ENCODE results near the gene ADAM8. TPM values are rescaled to one million over a fixed set of nuclear protein-coding genes. Genes with fewer than 3 reads are reported as not detected.

The ADAM8 gene
- total and polyA plus RNA-seq, 9 donors = 0.48 to 5.9 (median 3.4) TPM

DNA sequence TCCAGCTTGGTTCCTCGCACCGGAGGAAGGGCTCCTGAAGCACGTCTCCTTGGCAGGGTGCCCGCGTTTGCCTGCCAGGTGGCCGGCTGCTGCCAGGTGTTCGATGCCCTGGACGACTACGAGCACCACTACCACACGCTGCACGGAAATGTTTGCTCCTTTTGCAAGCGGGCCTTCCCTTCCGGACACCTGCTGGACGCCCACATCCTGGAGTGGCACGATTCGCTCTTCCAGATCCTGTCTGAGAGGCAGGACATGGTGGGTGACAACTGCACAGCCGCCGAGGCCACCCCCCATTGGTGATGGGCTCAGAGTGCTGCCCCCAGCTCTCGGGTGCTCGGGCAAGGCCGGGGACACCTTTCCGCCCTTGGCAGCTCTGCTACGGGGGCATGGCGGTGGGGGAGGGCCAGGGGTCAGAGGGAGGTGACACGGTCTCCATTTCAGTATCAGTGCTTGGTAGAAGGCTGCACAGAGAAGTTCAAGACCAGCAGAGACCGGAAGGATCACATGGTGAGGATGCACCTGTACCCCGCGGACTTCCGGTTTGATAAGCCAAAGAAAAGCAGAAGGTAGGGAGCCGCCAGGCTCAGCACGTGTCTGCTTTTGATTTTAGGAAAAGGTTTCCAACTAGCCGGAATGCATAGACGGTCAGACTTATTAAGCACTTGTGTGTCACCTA is 33.2 kb upstream of the ADAM8 start:
- TF ChIP-seq EP300 (IDR thresholded peaks at IDR 0.05) = no peak
- no peak for TF ChIP-seq CTCF (IDR thresholded peaks at IDR 0.05)
- TF ChIP-seq POLR2A (IDR thresholded peaks at IDR 0.05) = no peak
- Histone ChIP-seq H3K4me3 (no peak overlapping the region), H3K27me3 (no peaks in the 10 kb centered on the region), H3K27ac (peak overlapping the region in 1 of 2 donors; percentile 99), H3K4me1 (ENCODE audit: insufficient read depth) (peaks cover 14% of the 10 kb centered on the region), H3K9me3 (no peaks in the 10 kb centered on the region), H3K36me3 (no peaks in the 10 kb centered on the region)
- intact Hi-C loops (cut with DNase I) = loop anchor here in 3 of 4 donors (2.0 to 5.0 kb wide), 3 partner anchors 48 to 67 kb away; partner anchors contain the start of gene PAOX (in 1 of the 3)
- peak; percentile 32 to 77 (median 72) for DNase-seq
- 79 to 89% (median 83%) methylated on average over 33 of the region's 33 CpGs for WGBS, 3 donors

DNA sequence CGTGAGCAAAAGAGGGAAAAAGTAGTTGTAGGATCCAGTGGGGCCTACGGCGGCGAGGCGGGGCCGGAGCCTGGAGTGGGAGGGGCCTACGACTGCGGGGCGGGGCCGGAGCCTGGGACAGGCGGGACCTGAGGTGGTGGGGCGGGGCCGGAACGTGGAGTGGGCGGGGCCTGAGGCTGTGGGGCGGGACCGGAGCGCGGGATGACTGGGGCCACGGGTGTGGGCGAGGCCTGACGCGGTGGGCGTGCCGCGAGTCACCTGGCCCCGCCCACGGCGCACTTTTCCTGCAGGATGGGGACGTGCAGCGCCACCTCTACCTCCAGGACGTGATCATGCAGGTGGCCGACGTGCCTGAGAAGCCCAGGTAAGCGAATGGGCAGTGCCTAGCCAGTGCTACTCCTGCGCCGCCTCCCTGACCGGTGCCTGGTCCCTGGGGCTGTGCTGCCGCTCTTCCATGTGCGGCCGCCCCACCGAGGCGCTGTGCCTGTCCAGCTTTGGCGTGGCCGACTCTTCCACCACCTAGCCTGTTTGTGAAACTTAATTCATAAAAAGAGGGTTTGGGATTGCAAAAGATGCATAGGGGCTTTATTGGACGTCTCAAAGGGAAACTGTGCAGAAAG is 32.5 kb upstream of the ADAM8 start:
- Histone ChIP-seq H3K4me3 (peak overlapping the region; percentile 97), H3K4me1 (ENCODE audit: insufficient read depth) (peaks cover 14% of the 10 kb centered on the region), H3K27ac (peak overlapping the region; percentile 84 to 99), H3K36me3 (no peaks in the 10 kb centered on the region), H3K9me3 (no peaks in the 10 kb centered on the region), H3K27me3 (no peaks in the 10 kb centered on the region)
- WGBS, 3 donors = 19 to 33% (median 27%) methylated on average over 37 to 46 of the region's 46 CpGs
- no peak for TF ChIP-seq EP300 (IDR thresholded peaks at IDR 0.05)
- no peak for TF ChIP-seq CTCF (IDR thresholded peaks at IDR 0.05)
- TF ChIP-seq POLR2A (IDR thresholded peaks at IDR 0.05) = no peak
- intact Hi-C loops (cut with DNase I) = loop anchor here in 2 of 4 donors (5.0 kb wide), 2 partner anchors 47 to 68 kb away; partner anchors contain the start of gene PAOX (in 1 of the 2)
- peak; percentile 90 to 96 (median 95) for DNase-seq

DNA sequence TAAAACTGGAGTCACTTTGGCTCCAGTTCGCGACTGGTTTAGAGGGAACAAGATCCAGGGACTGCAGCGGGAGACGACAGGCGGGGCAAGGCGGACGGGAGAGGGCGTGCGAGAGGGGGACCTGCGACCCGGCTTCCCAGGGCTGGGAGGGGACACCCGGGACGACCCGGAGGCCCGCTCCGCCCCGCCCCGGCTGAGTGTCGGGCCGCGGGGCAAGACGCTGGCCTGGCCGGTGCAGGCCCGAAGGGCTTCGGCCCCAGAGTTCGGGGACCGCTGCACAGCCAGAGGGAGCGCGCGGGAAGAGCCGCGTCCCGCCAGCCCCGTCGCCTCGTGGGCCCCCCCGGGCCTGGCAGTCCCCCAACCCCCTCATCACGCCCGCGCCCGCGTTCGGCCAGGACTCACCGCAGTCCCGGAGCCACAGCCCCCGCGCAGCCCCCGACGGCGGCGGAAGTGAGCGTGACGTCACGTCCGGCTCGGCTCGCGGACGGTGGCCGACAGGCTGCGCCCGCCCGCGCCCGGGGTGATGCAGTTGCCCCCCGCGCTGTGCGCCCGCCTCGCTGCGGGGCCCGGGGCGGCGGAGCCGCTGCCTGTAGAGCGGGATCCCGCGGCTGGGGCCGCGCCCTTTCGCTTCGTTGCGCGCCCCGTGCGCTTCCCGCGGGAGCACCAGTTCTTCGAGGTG is 31.9 kb upstream of the ADAM8 start, which contains the start of the genes TUBGCP2 and ZNF511:
TSS of gene TUBGCP2 (minus strand) at position 452 of the 679 bp plus-strand sequence. CDS start 5,931 bp downstream, outside the sequence.
TSS of gene ZNF511 (plus strand) at position 494 of the 679 bp plus-strand sequence. CDS start at position 524, 30 bp downstream.
- TF ChIP-seq POLR2A (IDR thresholded peaks at IDR 0.05) = peak; percentile 73
- no peak for TF ChIP-seq CTCF (IDR thresholded peaks at IDR 0.05)
- no peak for TF ChIP-seq EP300 (IDR thresholded peaks at IDR 0.05)
- H3K4me1 ChIP-seq (ENCODE audit: insufficient read depth) = peaks cover 14% of the 10 kb centered on the region
- H3K4me3 ChIP-seq = peak within 1 kb of the TSS; percentile 97
- intact Hi-C loops (cut with DNase I) = loop anchor here in 2 of 4 donors (5.0 kb wide), 2 partner anchors 46 to 69 kb away; partner anchors contain the start of gene PAOX (in 1 of the 2)
- WGBS, 3 donors = 0 to 1% (median 0%) methylated on average over 45 to 89 of the region's 89 CpGs
- H3K9me3 ChIP-seq = no peaks in the 10 kb centered on the region
- no peaks in the 10 kb centered on the region for H3K27me3 ChIP-seq
- peak within 1 kb of the TSS; percentile 84 to 99 for H3K27ac ChIP-seq
- H3K36me3 ChIP-seq = no peaks in the 10 kb centered on the region
- DNase-seq = peak; percentile 85 to 94 (median 91)
